ENCODE measurements around the gene EIF2S1.

- TF ChIP-seq POLR2A (IDR thresholded peaks at IDR 0.05; ENCODE audit: borderline replicate concordance, extremely low read depth, insufficient read depth, insufficient read length) (no peak), CTCF (IDR thresholded peaks at IDR 0.05 in 2 of 3, conservative IDR thresholded peaks at IDR 0.05 in 1 of 3; ENCODE audit: borderline replicate concordance in 1 of 3, insufficient read depth in 1 of 3, low read depth in 2 of 3, low read length in 2 of 3) (no peak), POLR2AphosphoS5 (IDR thresholded peaks at IDR 0.05; ENCODE audit: low read depth, low read length) (no peak), EZH2phosphoT487 (IDR thresholded peaks at IDR 0.05; ENCODE audit: borderline replicate concordance) (no peak), CEBPB (IDR thresholded peaks at IDR 0.05; ENCODE audit: low read depth) (no peak), MAX (IDR thresholded peaks at IDR 0.05) (no peak), ELF1 (IDR thresholded peaks at IDR 0.05; ENCODE audit: borderline replicate concordance, low read depth) (no peak)
Observed at GRCh38 chr14:67370830-67371229, 10.7 kb downstream of the EIF2S1 start.

Measured in HCT116 (cell line).